B cell (primary cell): Measurements from ENCODE around the gene ZFP36L1. TPM values are rescaled to one million over a fixed set of nuclear protein-coding genes. Genes with fewer than 3 reads are reported as not detected.

Experiments used
- ATAC-seq: fragments of 200-7000 bp; cut with Tn5 transposase; one replicate; pipeline ENCODE4 v1.10.0; 2021; ENCODE audit warnings: low read depth, mild to moderate bottlenecking, moderate number of reproducible peaks, moderate library complexity
- CTCF ChIA-PET: fragments of 350-600 bp; sonication (Branson Sonifier 250); formaldehyde crosslinking; loops from one replicate; lab custom pipeline; 2021; ENCODE audit warnings: antibody characterized with exemption, inconsistent platforms; lab: Charles Lee
- POLR2A ChIA-PET: fragments of 350-600 bp; sonication (Branson Sonifier 250); formaldehyde crosslinking; loops from one replicate; lab custom pipeline; 2021; ENCODE audit warnings: antibody characterized with exemption; lab: Charles Lee
- DNase-seq: peaks from one replicate; pipeline ENCODE4 v3.0.0; 2013
- H2AFZ ChIP-seq: 2 replicates; pipeline ENCODE4 v1.6.1; 2012; ENCODE audit warnings: mild to moderate bottlenecking, low read depth, low read length; ENCODE audit not compliant: insufficient read depth, poor library complexity, severe bottlenecking
- H3K27ac ChIP-seq, 2 donors: 1 replicate in 1 of 2; 2 replicates in 1 of 2; pipeline ENCODE4 v1.5.1; 2012 to 2013; ENCODE audit warnings: low read length in 2 of 2, mild to moderate bottlenecking in 2 of 2, moderate library complexity in 1 of 2
- H3K27me3 ChIP-seq, 4 experiments: fragments of 200-600 bp in 1 of 4; sonication (generic) in 1 of 4; replicated peaks in 1 of 4; 1 replicate in 2 of 4; 2 replicates in 2 of 4; pipeline versions ENCODE4 v1.6.1 to v1.7.0; 2013 to 2016; ENCODE audit warnings: low read length in 3 of 4, mild to moderate bottlenecking in 2 of 4, mixed read lengths in 1 of 4, moderate library complexity in 1 of 4; ENCODE audit not compliant: insufficient read depth in 4 of 4, control insufficient read depth in 3 of 4; ENCODE audit errors: control extremely low read depth in 1 of 4
- H3K36me3 ChIP-seq, 2 experiments: replicated peaks in 1 of 2; 1 replicate in 1 of 2; 2 replicates in 1 of 2; pipeline versions ENCODE4 v1.6.1 to v1.7.1; 2013; ENCODE audit warnings: low read length in 1 of 2; ENCODE audit not compliant: insufficient read depth in 2 of 2, control insufficient read depth in 1 of 2; ENCODE audit errors: control extremely low read depth in 1 of 2, extremely low read depth in 1 of 2
- H3K4me1 ChIP-seq, 2 donors: fragments of 200-600 bp in 1 of 2; sonication (generic) in 1 of 2; 1 replicate in 1 of 2; 2 replicates in 1 of 2; pipeline versions ENCODE4 v1.5.1 to v1.6.1; 2013 to 2017; ENCODE audit warnings: low read length in 2 of 2; ENCODE audit not compliant: control insufficient read depth in 2 of 2, insufficient read depth in 2 of 2
- H3K4me2 ChIP-seq: replicated peaks from 2 replicates; pipeline ENCODE3; 2012; ENCODE audit warnings: mild to moderate bottlenecking, low read depth, low read length; ENCODE audit not compliant: poor library complexity, severe bottlenecking
- H3K4me3 ChIP-seq, 5 experiments: fragments of 200-600 bp in 1 of 5; sonication (generic) in 1 of 5; 1 replicate in 3 of 5; 2 replicates in 2 of 5; pipeline versions ENCODE4 v1.5.1 to v1.7.0; 2011 to 2016; ENCODE audit warnings: low read length in 4 of 5, mild to moderate bottlenecking in 4 of 5, low read depth in 2 of 5, control low read depth in 1 of 5, moderate library complexity in 1 of 5; ENCODE audit not compliant: insufficient read depth in 1 of 5; ENCODE audit errors: control extremely low read depth in 1 of 5, extremely low read depth in 1 of 5
- H3K79me2 ChIP-seq: fragments of 200-600 bp; sonication (generic); one replicate; pipeline ENCODE4 v1.6.0; 2016; ENCODE audit warnings: low read length; ENCODE audit not compliant: control insufficient read depth, insufficient read depth
- H3K9ac ChIP-seq: fragments of 200-600 bp; sonication (generic); 2 replicates; pipeline ENCODE4 v1.6.1; 2017; ENCODE audit warnings: mild to moderate bottlenecking, low read length, moderate library complexity
- H3K9me3 ChIP-seq, 3 donors: one replicate each; pipeline versions ENCODE4 v1.6.1 to v1.7.1; 2013; ENCODE audit warnings: low read length in 2 of 3; ENCODE audit not compliant: control insufficient read depth in 2 of 3, insufficient read depth in 1 of 3; ENCODE audit errors: control extremely low read depth in 1 of 3
- H4K20me1 ChIP-seq: 2 replicates; pipeline ENCODE4 v1.6.0; 2012; ENCODE audit warnings: mild to moderate bottlenecking, low read length; ENCODE audit not compliant: insufficient read depth, control insufficient read depth, poor library complexity, severe bottlenecking
- H3K27ac Mint-ChIP-seq: one replicate; pipeline ENCODE4 v1.8.0; 2021; ENCODE audit warnings: mixed read lengths
- H3K27me3 Mint-ChIP-seq: one replicate; pipeline ENCODE4 v1.8.0; 2021; ENCODE audit warnings: mixed read lengths
- H3K4me1 Mint-ChIP-seq: one replicate; pipeline ENCODE4 v1.8.0; 2021; ENCODE audit warnings: mixed read lengths
- H3K4me3 Mint-ChIP-seq: one replicate; pipeline ENCODE4 v1.8.0; 2021; ENCODE audit warnings: mixed read lengths
- H3K9me3 Mint-ChIP-seq: one replicate; pipeline ENCODE4 v1.8.0; 2022; ENCODE audit warnings: mixed read lengths; ENCODE audit not compliant: insufficient read depth
- EZH2 ChIP-seq: IDR thresholded peaks from 2 replicates; pipeline ENCODE4 v1.6.1; 2012; ENCODE audit warnings: borderline replicate concordance, low read depth, mild to moderate bottlenecking, moderate library complexity, low read length; ENCODE audit not compliant: insufficient read depth, poor library complexity, severe bottlenecking
- WGBS: methylation state at CpG from one replicate; pipeline ENCODE4 v1.1.5; 2013; ENCODE audit warnings: missing lambda C conversion rate; ENCODE audit not compliant: insufficient coverage; 5-methylcytosine and 5-hydroxymethylcytosine counted together
- intact Hi-C: fragments of 100-400 bp; cut with micrococcal nuclease; formaldehyde crosslinking; loops from one replicate; pipeline ENCODE4 v1.10.0; 2022
- polyA plus RNA-seq: library from polyadenylated mRNA; depleted of rRNA; stranded (reverse); fragments of >200 nt; gene quantifications from 2 replicates; pipeline ENCODE4 v1.2.3, GENCODE V29; 2012
- total RNA-seq, 2 donors: library from RNA; stranded (reverse); fragments of 120-200 nt in 1 of 2; gene quantifications; 1 replicate in 1 of 2; 2 replicates in 1 of 2; pipeline versions ENCODE4 v1.2.3 to v1.2.4, GENCODE V29; 2013 to 2022
- TF ChIP-seq, protein P1 (sequence below): fragments of 200-600 bp; IDR thresholded peaks from one replicate; pipeline ENCODE4 v1.8.0; 2022; ENCODE audit warnings: antibody characterized with exemption, mild to moderate bottlenecking

ZFP36L1 gene
- total and polyA plus RNA-seq, 2 donors (not counting 1 experiment from before 2014, with no cell fraction given): 572 to 983 TPM

DNA sequence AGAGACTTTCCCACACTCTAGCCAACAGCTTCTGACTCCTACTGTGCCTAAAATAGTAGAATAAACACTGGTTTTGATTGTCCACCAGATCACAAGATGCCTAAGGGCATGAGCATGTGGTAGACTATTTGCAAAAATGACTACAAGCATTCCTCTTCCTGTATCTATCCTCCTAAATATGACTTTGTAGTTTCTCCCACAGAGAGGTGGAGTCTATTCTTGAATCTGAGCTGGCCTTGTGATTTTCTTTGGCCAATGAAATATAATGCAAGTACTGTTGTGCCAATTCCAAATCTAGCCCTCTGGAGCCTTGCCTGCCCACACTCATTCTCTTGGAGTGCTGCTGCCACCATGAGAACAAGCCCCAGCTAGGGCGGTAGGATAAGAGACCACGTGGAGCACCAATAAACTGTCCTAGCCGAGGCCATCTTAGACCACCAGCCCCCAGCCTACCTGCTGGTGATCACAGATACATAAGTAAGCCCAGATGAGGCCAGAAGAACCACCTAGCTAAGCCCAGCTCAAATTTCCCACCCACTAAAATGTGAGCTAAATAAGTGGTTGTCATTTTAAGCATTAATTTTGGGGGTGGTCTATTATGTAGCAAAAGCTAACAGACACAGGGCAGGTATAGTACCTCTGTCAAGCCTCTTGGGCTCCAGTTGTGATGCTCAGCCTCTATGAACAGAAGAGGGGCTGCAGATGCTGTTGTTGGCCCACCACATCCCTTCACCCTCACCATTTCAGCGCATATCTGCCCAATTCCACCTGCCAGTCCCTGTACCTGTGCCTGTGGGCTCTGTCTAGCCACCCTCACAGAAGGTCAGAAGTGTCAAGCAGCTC, 17.9 kb downstream of the ZFP36L1 start:
- intact Hi-C loops: no loop called here

More for the DNA sequence above, 17.9 kb downstream of the ZFP36L1 start:
- DNase-seq (no peak), ATAC-seq (no peak)
- Mint-ChIP-seq H3K9me3 (no peaks in the 10 kb centered on the region), H3K27ac (no peak overlapping the region), H3K4me1 (peaks cover 15% of the 10 kb centered on the region), H3K27me3 (no peaks in the 10 kb centered on the region), H3K4me3 (no peak overlapping the region)
- Histone ChIP-seq H3K27ac (no peak overlapping the region), H3K9ac (no peak overlapping the region), H3K4me1 (peaks cover 10 to 11% of the 10 kb centered on the region in 2 donors), H4K20me1 (no peaks in the 10 kb centered on the region), H3K4me2 (no peak overlapping the region), H3K36me3 (no peaks in the 10 kb centered on the region), H3K79me2 (no peaks in the 10 kb centered on the region), H3K9me3 (peaks cover 0 to 12% (median 4%) of the 10 kb centered on the region in 3 donors), H3K27me3 (no peaks in the 10 kb centered on the region), H3K4me3 (no peak overlapping the region), H2AFZ (no peak overlapping the region)
- no peak for TF ChIP-seq EZH2
- TF ChIP-seq, protein P1, sequence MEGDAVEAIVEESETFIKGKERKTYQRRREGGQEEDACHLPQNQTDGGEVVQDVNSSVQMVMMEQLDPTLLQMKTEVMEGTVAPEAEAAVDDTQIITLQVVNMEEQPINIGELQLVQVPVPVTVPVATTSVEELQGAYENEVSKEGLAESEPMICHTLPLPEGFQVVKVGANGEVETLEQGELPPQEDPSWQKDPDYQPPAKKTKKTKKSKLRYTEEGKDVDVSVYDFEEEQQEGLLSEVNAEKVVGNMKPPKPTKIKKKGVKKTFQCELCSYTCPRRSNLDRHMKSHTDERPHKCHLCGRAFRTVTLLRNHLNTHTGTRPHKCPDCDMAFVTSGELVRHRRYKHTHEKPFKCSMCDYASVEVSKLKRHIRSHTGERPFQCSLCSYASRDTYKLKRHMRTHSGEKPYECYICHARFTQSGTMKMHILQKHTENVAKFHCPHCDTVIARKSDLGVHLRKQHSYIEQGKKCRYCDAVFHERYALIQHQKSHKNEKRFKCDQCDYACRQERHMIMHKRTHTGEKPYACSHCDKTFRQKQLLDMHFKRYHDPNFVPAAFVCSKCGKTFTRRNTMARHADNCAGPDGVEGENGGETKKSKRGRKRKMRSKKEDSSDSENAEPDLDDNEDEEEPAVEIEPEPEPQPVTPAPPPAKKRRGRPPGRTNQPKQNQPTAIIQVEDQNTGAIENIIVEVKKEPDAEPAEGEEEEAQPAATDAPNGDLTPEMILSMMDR: no peak
- POLR2A ChIA-PET: interaction anchor here (0.6 to 0.9 kb wide), 2 partner anchors 90 to 148 kb away, joined by 3 read pairs; no protein-coding TSS in a partner anchor
- CTCF ChIA-PET: interaction anchor here (1.2 kb wide), 1 partner anchor 41 kb away, joined by 3 read pairs; no protein-coding TSS in a partner anchor
- 92% methylated on average over 4 of the region's 4 CpGs for WGBS
